Neutrophil (primary cell): Measurements from ENCODE around the gene ELMO1.

Source experiments
- H3K27ac ChIP-seq: fragments of 200-600 bp; sonication (generic); 2 replicates; pipeline ENCODE4 v1.5.1; 2016; ENCODE audit warnings: mild to moderate bottlenecking, moderate library complexity
- H3K27me3 ChIP-seq: fragments of 200-600 bp; sonication (generic); 2 replicates; pipeline ENCODE4 v1.6.0; 2016; ENCODE audit warnings: mild to moderate bottlenecking
- H3K36me3 ChIP-seq: fragments of 200-600 bp; sonication (generic); 2 replicates; pipeline ENCODE4 v1.5.1; 2017
- H3K4me1 ChIP-seq, 2 experiments: fragments of 200-600 bp in 1 of 2; sonication (generic) in 1 of 2; 1 replicate in 1 of 2; 2 replicates in 1 of 2; pipeline versions ENCODE4 v1.5.1 to v1.6.1; 2013 to 2016; ENCODE audit warnings: low read depth in 1 of 2, low read length in 1 of 2, mild to moderate bottlenecking in 1 of 2, moderate library complexity in 1 of 2; ENCODE audit not compliant: control insufficient read depth in 1 of 2, insufficient read depth in 1 of 2
- H3K4me3 ChIP-seq, 2 experiments: fragments of 200-600 bp in 1 of 2; sonication (generic) in 1 of 2; 1 replicate in 1 of 2; 2 replicates in 1 of 2; pipeline ENCODE4 v1.5.1; 2013 to 2016; ENCODE audit warnings: low read depth in 1 of 2, low read length in 1 of 2, mild to moderate bottlenecking in 1 of 2, moderate library complexity in 1 of 2
- H3K9me3 ChIP-seq: fragments of 200-600 bp; sonication (generic); 2 replicates; pipeline ENCODE4 v1.5.1; 2016
- TF ChIP-seq, protein P1 (sequence below): fragments of 200-600 bp; sonication (generic); IDR thresholded peaks from 2 replicates; pipeline ENCODE4 v1.5.1; 2016; ENCODE audit warnings: antibody characterized with exemption

The ELMO1 gene

GRCh38 chr7:37269711-37270508 lies 178.8 kb downstream of the ELMO1 start:
- no peaks in the 10 kb centered on the region for H3K27me3 ChIP-seq
- H3K27ac ChIP-seq: no peak overlapping the region
- H3K4me3 ChIP-seq: no peak overlapping the region
- H3K36me3 ChIP-seq: peaks cover 14% of the 10 kb centered on the region
- peaks cover 7 to 9% of the 10 kb centered on the region in 2 experiments for H3K4me1 ChIP-seq
- TF ChIP-seq, protein P1, sequence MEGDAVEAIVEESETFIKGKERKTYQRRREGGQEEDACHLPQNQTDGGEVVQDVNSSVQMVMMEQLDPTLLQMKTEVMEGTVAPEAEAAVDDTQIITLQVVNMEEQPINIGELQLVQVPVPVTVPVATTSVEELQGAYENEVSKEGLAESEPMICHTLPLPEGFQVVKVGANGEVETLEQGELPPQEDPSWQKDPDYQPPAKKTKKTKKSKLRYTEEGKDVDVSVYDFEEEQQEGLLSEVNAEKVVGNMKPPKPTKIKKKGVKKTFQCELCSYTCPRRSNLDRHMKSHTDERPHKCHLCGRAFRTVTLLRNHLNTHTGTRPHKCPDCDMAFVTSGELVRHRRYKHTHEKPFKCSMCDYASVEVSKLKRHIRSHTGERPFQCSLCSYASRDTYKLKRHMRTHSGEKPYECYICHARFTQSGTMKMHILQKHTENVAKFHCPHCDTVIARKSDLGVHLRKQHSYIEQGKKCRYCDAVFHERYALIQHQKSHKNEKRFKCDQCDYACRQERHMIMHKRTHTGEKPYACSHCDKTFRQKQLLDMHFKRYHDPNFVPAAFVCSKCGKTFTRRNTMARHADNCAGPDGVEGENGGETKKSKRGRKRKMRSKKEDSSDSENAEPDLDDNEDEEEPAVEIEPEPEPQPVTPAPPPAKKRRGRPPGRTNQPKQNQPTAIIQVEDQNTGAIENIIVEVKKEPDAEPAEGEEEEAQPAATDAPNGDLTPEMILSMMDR: no peak
- no peaks in the 10 kb centered on the region for H3K9me3 ChIP-seq

GRCh38 chr7:37267251-37267650 lies 181.4 kb downstream of the ELMO1 start:
- Histone ChIP-seq H3K4me3 (no peak overlapping the region), H3K27me3 (no peaks in the 10 kb centered on the region), H3K9me3 (no peaks in the 10 kb centered on the region), H3K27ac (no peak overlapping the region), H3K4me1 (peaks cover 25% of the 10 kb centered on the region in 2 experiments), H3K36me3 (peaks cover 17% of the 10 kb centered on the region)
- TF ChIP-seq, protein P1: no peak

GRCh38 chr7:37265876-37266275 lies 182.8 kb downstream of the ELMO1 start:
- H3K27me3 ChIP-seq: no peaks in the 10 kb centered on the region

DNA sequence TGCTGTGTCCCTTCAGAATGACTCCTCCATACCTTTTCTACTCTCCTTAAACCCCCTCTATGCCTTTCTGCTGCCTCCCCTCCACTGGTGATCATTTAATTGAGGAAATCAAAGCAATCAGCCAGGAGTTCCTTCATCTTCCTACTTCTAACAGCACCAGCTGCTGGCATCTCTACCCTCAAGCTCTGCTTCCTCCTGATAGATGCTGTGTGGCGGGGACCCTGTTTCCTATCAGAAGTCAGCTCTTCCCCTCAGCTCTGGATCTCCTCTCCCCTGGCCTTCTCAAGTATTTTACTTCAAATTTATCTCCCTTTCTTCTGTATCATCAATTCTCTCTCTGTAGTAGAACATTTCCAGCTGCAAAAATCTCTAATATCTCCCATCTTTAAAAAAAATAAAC lies 183.7 kb downstream of the ELMO1 start:
- Histone ChIP-seq H3K9me3 (no peaks in the 10 kb centered on the region), H3K4me3 (peak overlapping the region in 1 of 2 experiments; percentile 8), H3K27ac (peak overlapping the region; percentile 73), H3K36me3 (peaks cover 10% of the 10 kb centered on the region), H3K4me1 (peaks cover 38 to 39% of the 10 kb centered on the region in 2 experiments), H3K27me3 (no peaks in the 10 kb centered on the region)
- TF ChIP-seq, protein P1: no peak

More at GRCh38 chr7:37265876-37266275, 182.8 kb downstream of the ELMO1 start:
- H3K36me3 ChIP-seq: peaks cover 11% of the 10 kb centered on the region
- no peak overlapping the region for H3K4me3 ChIP-seq
- peak overlapping the region; percentile 73 for H3K27ac ChIP-seq
- no peaks in the 10 kb centered on the region for H3K9me3 ChIP-seq
- TF ChIP-seq, protein P1: no peak
- H3K4me1 ChIP-seq: peaks cover 29 to 30% of the 10 kb centered on the region in 2 experiments

- H3K27ac ChIP-seq: no peak overlapping the region
- H3K4me1 ChIP-seq: peaks cover 50% of the 10 kb centered on the region in 2 experiments
Observed at GRCh38 chr7:37262181-37262580, 186.5 kb downstream of the ELMO1 start.

More at GRCh38 chr7:37262181-37262580, 186.5 kb downstream of the ELMO1 start:
- Histone ChIP-seq H3K9me3 (no peaks in the 10 kb centered on the region), H3K36me3 (peaks cover 18% of the 10 kb centered on the region), H3K27me3 (no peaks in the 10 kb centered on the region), H3K4me3 (no peak overlapping the region)
- TF ChIP-seq, protein P1: no peak
